Dermis microvascular lymphatic vessel endothelial cell (primary cell): ENCODE measurements around the gene PLOD1. TPM values are rescaled to one million over a fixed set of nuclear protein-coding genes. Genes with fewer than 3 reads are reported as not detected.
"Not testable (repeated sequence)": the region's sequence is repeated elsewhere in the genome, so short reads cannot be mapped to it uniquely, and the experiment has no call there.

Experiments used
- DNase-seq, 2 donors: peaks; one replicate each; pipeline versions ENCODE4 v3.0.0 to v3.0.0-alpha.2; 2010; ENCODE audit warnings: low read depth in 2 of 2
- total RNA-seq: library from RNA; depleted of rRNA; stranded (reverse); fragments of >200 nt; gene quantifications from 2 replicates; pipeline ENCODE4 v1.2.1, GENCODE V29; 2014

The PLOD1 gene
- total RNA-seq, 1 donor from 2014 or later, result 138 TPM

DNA sequence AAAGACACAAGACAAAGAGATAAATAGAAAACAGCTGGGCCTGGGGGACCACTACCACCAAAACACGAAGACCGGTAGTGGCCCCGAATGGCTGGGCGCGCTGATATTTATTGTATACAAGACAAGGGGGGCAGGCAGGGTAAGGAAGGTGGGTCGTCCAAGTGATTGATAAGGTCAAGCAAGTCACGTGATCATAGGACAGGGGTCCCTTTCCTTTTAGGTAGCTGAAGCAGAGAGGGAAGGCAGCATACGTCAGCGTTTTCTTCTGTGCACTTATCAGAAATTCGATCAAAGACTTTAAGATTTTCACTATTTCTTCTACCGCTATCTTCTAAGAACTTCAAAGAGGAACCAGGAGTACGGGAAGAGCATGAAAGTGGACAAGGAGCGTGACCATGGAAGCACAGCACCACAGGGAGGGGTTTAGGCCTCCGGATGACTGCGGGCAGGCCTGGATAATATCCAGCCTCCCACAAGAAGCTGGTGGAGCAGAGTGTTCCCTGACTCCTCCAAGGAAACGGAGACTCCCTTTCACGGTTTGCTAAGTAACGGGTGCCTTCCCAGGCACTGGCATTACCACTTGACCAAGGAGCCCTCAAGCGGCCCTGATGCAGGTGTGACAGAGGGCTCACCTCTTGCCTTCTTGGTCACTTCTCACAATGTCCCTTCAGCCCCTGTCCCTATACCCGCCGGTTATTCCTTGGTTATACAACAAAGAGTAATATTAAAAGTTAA, 21.9 kb upstream of the PLOD1 start:
- not testable (repeated sequence) for DNase-seq

DNA sequence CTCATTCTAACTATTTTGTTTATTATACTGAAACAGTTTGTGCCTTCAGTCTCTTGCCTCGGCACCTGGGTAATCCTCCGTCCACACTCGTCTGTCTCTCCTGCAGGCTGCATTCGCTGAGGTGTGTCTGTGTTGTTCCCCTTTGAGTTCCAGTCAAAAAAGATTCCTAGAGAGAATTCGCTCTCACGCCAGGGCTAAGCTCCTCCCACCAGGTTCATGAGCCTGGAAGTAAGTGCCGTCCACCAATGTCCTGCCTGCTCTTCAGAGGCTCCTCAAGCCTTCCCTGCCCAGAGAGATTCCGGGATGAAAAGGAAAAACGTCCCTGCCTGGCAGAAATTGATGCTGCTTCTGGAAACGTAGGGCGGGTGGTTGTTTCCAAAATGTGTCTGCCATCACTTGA, 21.2 kb upstream of the PLOD1 start:
- no peak for DNase-seq

DNA sequence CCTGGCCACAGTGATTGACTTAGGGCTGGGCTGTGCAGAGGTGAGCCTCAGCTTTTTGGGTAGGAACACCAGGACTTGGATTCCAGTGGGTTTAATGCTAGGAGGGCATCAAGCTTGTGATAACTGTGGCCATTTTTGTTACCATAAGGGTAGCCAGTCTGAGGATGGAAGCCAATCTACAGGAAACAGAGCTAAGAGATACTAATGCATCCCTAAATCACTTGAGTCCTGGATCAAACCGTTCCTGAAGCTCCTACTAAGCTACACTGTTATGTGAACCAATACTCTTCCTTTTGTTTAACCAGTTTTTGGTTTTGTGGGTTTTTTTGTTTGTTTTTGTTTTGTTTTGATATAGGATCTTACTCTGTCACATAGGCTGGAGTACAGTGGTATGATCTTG, 20.5 kb upstream of the PLOD1 start:
- no peak for DNase-seq

DNA sequence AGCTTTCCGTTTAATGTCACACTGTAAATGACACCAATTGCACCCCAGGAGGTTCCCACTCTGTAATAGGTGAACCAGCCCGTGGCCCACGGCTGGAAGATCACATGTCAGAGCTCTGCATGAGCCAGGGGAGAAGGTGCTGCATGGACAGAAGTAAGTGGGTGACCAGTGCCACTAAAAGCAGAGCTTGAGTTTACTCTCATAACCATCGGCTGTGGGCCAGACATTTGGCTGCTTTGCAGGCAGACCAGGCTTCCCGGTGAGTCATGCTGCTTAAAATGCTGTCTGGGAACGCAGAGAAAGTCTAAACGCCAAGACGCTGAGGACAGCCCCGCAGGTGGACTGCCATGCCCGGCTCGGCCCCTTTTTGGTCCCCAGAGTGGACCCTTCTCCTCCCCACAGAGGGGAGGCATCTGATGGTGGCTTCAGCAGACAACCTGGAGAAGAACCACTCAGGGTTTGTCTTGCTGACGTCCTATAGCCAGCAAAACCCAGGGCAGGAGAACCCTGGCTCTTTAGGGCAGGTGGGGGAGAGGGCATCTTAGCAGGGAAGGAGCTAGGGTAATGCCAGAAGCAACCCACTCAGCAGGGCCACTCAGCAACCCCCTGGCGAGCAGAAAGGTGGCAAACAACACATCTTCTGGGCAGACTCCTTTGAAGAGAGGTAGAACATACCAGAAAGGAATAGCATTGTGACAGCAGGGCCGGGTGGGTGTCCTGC, 15.6 kb upstream of the PLOD1 start:
- DNase-seq, result peak in 1 of 2 donors; percentile 69

DNA sequence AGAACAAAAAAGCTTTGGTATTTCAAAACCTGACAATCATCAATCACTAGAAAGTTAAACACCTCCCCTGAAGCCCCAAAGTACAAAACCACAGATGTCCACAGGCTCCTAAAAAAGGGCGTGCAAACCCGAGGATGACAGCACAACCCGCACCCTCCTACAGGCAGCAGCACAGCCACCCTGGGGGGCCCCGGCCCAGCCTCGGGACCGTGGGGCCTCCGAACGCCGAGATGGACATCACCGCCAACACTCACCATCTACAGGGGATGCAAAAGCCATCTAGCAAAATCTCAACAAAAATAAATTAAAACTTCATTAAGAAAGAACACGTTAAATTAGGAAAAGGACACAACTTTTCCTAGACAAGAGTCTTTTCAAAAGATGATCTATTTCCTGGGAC, 14.9 kb upstream of the PLOD1 start:
- no peak for DNase-seq

DNA sequence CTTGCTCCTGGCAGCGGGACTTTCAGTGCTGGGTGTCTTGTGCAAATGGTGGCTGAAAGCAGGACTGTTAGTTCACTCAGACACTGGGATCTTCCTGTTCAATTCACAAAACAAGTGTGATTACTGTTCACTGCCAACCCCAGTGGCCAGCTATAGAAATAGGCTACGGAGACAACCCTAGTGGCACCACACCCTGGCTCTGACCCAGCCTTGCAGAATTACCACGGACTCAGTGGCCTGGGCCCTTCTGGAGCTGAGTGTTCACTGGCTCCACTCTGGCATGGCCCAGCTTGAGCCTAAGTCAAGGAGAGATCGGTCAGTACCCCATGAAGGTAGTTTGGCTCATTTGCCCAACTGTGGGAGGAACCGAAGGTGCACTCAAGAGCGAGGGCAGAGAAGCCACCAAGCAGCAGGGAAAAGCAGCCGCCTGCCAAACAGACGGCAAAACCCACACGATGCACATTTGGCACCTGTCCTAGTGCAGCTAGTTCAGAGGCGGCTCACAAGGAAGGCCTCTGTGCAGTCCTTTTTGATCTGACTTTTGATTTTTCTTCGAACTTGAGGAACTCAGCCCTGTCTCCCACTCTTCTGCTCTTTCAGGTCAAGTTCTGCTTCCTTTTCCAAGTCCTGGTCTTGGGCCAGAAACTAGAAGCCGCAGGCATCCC, 14.1 kb upstream of the PLOD1 start:
- DNase-seq, result no peak

DNA sequence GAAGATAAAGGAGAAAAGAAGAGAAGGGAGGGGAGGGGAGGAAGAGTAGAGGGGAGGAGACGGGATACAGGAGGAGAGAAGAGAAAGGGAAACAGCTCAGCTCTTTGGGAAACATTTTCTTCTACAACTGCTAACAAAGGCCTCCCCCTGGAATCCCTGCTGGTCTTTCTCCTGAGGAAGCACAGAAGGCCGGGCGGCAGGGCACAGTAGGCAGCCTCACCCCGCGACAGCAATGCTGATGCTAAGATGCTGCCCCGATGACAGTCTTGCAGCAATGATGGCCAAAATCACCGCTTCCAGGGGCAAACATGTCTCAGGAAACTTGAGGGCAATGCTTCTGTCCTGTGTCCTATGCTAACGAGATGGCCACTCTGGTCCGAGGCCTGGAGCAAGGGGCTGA, 13.5 kb upstream of the PLOD1 start:
- no peak for DNase-seq

DNA sequence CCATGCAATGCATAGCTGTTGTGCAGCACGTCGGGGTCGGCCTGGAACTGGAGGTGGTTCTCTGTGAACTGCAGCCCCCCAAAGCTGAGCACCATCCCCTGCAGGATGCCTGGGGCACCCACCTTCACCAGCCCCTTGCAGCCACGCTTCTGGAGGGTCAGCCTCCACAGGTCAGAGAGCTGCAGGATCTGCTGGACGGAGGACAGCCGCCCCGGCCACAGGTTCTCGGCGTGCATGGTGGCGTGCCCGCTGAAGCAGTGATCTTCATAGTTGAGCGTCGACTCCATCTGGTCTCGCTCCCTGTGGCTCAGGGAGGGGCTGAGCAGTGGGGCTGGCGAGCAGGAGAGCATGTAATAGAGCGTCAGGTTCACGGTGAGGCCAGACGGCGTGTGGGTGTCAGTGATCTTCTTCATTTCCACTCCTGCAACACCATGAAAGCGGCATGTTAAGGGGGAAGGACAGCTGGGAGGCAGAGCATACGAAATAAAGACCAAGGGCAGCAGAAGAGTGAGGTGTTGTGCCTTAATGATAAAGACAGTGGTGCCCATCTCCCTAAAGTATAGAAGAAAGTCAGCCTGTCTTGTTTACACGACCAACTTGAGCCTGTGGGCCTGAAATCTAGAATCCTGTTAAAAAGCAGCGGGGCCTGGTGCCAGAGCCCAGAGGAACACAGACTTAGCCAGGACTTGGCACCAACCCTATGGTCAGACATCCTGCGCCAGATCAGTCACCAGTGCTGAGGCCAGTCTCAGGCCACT, 11.3 kb upstream of the PLOD1 start:
- DNase-seq, result no peak

DNA sequence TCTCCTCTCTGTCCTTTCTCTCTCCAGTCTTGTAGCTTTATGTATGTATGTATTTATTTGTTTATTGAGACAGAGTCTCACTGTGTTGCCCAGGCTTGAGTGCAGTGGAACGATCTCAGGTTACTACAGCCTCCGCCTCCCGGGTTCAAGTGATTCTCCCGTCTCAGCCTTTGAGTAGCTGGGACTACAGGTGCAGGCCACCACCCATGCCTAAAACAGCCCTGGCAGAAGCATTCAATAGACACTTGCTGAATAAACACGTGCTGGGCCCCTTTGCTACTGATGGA, 10.7 kb upstream of the PLOD1 start:
- no peak for DNase-seq

DNA sequence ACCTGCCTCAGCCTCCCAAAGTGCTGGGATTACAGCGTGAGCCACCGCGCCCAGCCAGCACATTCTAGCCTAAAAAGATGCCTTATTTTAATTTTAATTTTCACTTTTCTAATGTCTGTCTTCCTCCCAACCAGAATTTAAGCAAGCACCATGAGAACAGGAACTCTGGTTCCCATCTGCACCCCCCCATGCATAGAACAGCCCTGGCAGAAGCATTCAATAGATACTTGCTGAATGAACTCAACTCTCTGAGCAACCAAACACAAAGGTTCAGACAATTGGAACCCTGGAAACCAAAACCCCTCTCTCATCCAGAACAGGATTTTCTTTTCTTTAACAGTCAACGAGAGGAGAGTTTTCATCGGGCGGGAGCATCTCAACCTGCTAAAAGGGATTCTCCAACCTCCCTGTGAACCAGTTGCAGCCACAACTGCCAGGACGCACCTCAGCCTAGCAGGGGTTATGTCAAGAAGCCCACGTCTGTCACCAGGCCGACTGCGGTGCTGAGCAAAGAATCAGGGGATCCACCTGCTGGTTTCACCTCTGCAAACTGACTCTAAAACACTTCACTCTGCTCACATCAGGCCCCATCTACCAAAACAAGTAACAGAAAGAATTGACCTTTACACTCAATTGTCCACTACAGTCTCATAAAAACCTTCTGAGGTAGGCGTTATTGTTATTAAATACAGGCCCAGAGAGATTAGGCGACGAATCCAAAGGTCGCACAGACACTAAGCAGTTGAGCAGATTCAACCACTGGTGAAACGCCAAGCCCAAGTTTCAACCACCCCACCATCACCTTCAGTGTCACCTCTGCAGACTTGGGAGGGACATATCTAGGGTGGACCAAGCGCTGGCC, 10.0 kb upstream of the PLOD1 start:
- no peak for DNase-seq

DNA sequence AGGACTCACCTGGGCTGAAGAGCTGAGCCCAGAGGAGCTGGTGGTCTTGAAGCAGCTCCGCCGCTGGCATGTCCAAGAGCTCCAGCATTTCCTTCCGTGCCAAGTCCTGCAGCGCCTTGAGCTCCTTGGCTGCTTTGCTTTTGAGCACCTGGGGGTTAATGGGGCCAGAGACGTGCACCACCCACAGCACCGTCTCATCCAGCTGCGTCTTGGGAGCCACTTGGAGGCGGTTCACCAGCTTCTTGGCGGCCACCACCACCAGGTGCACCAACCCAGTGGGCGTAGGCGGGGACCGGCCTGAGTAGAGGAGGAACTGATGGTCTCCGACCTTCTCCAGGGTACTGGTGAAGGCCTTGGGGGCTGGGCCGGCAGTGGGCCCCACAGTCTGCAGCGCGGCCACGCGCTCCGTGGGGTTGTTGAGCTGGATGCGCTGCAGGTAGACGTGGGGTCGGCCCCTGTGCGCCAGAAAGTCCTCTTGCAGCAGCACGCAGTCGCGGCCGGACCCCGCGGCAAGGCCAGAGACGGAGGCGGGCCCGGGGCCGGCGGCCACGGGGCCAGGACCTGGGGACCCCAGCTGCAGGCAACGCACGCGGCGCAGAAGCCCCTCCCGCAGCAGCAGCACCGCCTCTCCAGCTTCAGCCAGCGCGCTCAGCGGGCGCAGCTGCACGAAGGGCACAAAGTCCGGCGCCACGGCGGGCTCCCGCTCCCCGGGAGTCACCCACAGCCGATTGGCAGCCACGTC, 9.2 kb upstream of the PLOD1 start:
- not testable (repeated sequence) for DNase-seq

DNA sequence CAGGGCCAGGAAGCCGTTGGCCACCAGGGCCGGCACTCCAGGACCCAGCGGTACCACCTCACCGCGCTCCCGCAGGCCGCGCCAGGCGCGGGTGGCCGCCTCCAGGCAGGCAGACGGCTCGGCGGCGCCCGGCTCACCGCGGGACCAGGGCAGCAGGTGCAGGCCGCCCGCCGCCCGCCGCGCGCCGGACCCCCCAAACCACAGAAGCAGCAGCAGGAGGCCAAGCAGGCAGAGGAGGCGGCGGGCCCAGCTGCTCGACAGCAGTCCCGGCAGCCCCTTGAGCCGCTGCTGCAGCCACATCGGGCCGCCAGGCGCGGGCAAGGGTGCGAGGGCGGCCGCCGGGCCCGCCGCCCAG, 8.6 kb upstream of the PLOD1 start:
- no peak for DNase-seq

DNA sequence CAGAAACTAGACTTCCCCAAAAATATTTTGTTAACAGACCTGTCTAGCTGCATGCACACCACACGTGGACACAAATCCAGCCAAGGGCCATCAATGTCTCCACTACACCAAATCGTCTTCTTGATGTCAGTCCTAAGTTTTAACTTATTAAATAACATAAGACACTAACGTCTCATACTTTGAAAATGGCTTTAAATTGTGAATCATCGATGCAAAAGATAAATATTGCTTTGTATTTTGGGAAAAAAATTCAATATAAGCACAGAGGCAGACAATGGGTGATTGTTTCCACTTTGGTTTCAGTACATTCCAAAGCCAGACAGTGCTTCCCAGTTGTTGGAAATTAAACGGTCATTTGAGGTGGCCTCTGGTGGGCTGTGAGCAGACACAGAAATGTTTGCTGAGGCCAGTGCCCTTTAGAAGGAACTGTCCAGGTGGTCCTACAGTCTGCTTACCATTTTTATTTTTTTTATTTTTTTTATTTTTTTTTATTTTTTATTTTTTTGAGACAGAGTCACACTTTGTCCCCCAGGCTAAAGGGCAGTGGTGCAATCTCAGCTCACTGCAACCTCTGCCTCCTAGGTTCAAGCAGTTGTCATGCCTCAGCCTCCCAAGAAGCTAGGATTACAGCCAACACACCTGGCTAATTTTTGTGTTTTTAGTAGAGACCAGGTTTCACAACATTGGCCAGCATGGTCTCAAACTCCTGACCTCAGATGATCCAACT, 6.5 kb upstream of the PLOD1 start:
- DNase-seq, result peak in 1 of 2 donors; percentile 37

DNA sequence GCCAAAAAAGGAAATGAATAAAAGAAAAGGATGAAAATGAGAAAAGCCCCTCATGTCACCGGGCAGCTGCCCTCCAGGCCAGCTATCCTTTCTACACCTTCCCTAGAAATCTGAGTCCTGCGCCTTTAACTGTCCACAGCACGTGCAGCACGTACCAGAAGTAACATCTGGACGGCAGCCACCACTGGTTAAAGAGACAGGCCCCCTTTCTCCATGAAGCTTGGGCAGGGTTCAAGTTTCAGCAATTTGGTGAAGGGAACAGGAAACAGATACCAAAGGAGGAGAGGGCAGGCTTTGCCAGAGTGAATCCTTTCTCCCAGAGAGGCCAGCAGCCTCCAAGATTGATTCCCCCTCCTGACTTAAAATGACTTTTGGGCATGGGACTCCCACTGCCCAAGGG, 4.7 kb upstream of the PLOD1 start:
- peak; percentile 37 to 45 for DNase-seq

DNA sequence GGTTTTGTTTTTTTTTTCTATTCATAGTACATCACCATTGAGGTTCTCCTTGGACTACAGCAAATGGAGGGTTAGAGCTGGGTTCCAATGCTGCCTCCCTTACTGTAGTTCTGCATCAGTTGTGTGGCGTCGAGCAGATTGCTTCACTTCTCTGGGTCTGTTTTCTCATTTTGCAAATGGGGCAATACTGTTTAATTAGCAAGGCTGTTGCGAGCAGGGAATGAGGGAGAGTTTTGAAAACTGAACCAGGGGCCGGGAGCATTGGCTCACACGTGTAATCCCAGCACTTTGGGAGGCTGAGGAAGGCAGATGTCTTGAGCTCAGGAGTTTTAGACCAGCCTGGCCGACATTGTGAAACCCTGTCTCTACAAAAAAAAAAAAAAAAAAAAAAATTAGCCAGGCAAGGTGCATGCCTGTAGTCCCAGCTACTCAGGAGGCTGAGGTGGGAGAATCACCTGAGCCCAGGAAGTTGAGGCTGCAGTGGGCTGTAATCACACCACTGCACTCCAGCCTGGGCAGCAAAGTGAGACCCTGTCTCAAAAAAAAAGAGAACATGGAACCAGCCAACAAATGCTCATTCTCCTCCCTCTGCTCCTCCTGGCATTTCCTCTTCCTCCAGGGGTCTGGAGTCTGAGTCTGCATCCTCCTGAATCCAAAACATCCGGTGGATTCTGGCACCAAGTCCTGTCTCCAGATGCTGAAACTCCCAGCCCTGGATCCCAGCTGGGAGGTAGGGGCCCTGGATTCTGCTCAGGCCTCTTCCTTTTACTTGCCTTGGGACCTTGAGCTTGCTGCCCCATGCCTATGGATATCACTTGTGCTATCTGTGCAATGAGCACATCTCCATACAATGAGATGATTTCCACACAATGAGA, 3.7 kb upstream of the PLOD1 start:
- DNase-seq, result peak in 1 of 2 donors; percentile 86

DNA sequence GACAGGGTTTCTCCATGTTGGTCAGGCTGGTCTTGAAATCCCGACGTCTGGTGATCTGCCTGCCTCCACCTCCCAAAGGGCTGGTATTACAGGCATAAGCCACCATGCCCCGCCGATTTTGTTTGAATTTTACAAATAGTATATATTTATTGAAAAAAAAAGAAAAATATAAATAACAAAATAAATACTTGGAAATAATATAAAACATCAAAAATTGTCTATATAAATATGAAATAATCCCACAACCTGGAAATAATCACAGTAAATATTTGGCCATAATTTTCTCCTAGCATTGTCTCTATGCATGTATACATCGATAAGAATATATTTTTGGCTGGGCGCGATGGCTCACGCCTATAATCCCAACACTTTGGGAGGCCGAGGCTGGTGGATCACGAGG, 2.7 kb upstream of the PLOD1 start:
- DNase-seq, result no peak

DNA sequence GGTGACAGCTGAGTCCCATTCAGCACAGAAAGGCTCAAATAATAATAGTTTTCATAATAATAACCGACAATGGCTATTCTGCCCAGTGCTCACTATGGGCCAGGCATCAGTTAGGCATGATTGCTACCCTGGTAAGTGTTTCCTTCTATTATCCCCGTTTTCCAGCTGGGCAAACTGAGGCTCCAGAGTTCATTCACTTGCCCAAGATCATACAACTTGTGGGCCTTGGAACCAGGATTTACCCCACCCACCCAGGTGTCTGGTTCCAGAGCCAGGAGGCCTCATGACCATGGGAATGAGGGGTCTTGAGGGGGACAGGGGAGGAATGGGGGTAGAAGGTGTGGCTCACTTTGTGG, 518 bp downstream of the PLOD1 start:
- DNase-seq, result no peak

DNA sequence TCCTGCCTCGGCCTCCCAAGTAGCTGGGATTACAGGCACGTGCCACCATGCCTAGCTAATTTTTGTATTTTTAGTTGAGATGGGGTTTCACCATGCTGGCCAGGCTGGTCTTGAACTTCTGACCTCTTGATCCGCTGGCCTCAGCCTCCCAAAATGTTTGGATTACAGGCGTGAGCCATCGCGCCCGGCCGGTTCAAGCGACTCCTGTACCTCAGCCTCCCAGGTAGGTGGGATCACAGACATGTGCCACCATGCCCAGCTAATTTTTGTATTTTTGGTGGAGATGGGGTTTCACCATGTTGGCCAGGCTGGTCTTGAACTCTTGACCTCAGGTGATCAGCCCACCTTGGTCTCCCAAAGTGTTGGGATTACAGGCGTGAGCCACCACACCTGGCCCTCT, 1.2 kb downstream of the PLOD1 start:
- not testable (repeated sequence) for DNase-seq
